Measurements from ENCODE around the gene TRMT10A. TPM values are rescaled to one million over a fixed set of nuclear protein-coding genes. Genes with fewer than 3 reads are reported as not detected.

TRMT10A gene
- total RNA-seq, 1 donor from 2014 or later = 5.6 TPM

GRCh38 chr4:99510721-99511120 lies 53.1 kb downstream of the TRMT10A start, which contains the start of gene C4orf17:
TSS of gene C4orf17 (plus strand) at chr4:99511021. CDS start at chr4:99513082, 2,061 bp downstream.
- TF ChIP-seq CTCF (IDR thresholded peaks at IDR 0.05; ENCODE audit: unreplicated experiment) = no peak
- H3K4me3 Mint-ChIP-seq (ENCODE audit: unreplicated experiment) = no peak within 1 kb of the TSS
- DNase-seq (ENCODE audit: low spot score) = no peak
- H3K4me1 Mint-ChIP-seq (ENCODE audit: unreplicated experiment) = peaks cover 5% of the 10 kb centered on the region
- no peaks in the 10 kb centered on the region for H3K27me3 Mint-ChIP-seq (ENCODE audit: unreplicated experiment)
- H3K27ac Mint-ChIP-seq (ENCODE audit: unreplicated experiment) = no peak within 1 kb of the TSS
- no peaks in the 10 kb centered on the region for H3K9me3 Mint-ChIP-seq (ENCODE audit: unreplicated experiment)
- no peaks in the 10 kb centered on the region for H3K36me3 Mint-ChIP-seq (ENCODE audit: low read depth, unreplicated experiment)

- no peak overlapping the region for H3K4me3 Mint-ChIP-seq (ENCODE audit: unreplicated experiment)
- no peaks in the 10 kb centered on the region for H3K36me3 Mint-ChIP-seq (ENCODE audit: low read depth, unreplicated experiment)
- H3K4me1 Mint-ChIP-seq (ENCODE audit: unreplicated experiment) = peaks cover under 1% of the 10 kb centered on the region
Observed at GRCh38 chr4:99507762-99508161, 56.1 kb downstream of the TRMT10A start.

GRCh38 chr4:99507349-99507748 lies 56.5 kb downstream of the TRMT10A start:
- no peak overlapping the region for H3K4me3 Mint-ChIP-seq (ENCODE audit: unreplicated experiment)
- TF ChIP-seq CTCF (IDR thresholded peaks at IDR 0.05; ENCODE audit: unreplicated experiment) = no peak
- H3K27ac Mint-ChIP-seq (ENCODE audit: unreplicated experiment) = no peak overlapping the region
- no peaks in the 10 kb centered on the region for H3K36me3 Mint-ChIP-seq (ENCODE audit: low read depth, unreplicated experiment)
- H3K27me3 Mint-ChIP-seq (ENCODE audit: unreplicated experiment) = peaks cover 3% of the 10 kb centered on the region
- no peaks in the 10 kb centered on the region for H3K9me3 Mint-ChIP-seq (ENCODE audit: unreplicated experiment)
- no peak for DNase-seq (ENCODE audit: low spot score)
- H3K4me1 Mint-ChIP-seq (ENCODE audit: unreplicated experiment) = no peaks in the 10 kb centered on the region

More at GRCh38 chr4:99507762-99508161, 56.1 kb downstream of the TRMT10A start:
- H3K27me3 Mint-ChIP-seq (ENCODE audit: unreplicated experiment) = peaks cover 3% of the 10 kb centered on the region
- H3K27ac Mint-ChIP-seq (ENCODE audit: unreplicated experiment) = no peak overlapping the region
- no peak for DNase-seq (ENCODE audit: low spot score)
- no peaks in the 10 kb centered on the region for H3K9me3 Mint-ChIP-seq (ENCODE audit: unreplicated experiment)
- no peak for TF ChIP-seq CTCF (IDR thresholded peaks at IDR 0.05; ENCODE audit: unreplicated experiment)

GRCh38 chr4:99506781-99507180 lies 57.1 kb downstream of the TRMT10A start:
- no peak for DNase-seq (ENCODE audit: low spot score)
- no peaks in the 10 kb centered on the region for H3K36me3 Mint-ChIP-seq (ENCODE audit: low read depth, unreplicated experiment)
- TF ChIP-seq CTCF (IDR thresholded peaks at IDR 0.05; ENCODE audit: unreplicated experiment) = no peak

GRCh38 chr4:99504804-99505502 lies 58.9 kb downstream of the TRMT10A start:
- no peak overlapping the region for H3K4me3 Mint-ChIP-seq (ENCODE audit: unreplicated experiment)
- peaks cover 3% of the 10 kb centered on the region for H3K27me3 Mint-ChIP-seq (ENCODE audit: unreplicated experiment)
- no peak for TF ChIP-seq CTCF (IDR thresholded peaks at IDR 0.05; ENCODE audit: unreplicated experiment)
- H3K36me3 Mint-ChIP-seq (ENCODE audit: low read depth, unreplicated experiment) = no peaks in the 10 kb centered on the region
- no peak overlapping the region for H3K27ac Mint-ChIP-seq (ENCODE audit: unreplicated experiment)
- H3K9me3 Mint-ChIP-seq (ENCODE audit: unreplicated experiment) = no peaks in the 10 kb centered on the region
- DNase-seq (ENCODE audit: low spot score) = no peak
- H3K4me1 Mint-ChIP-seq (ENCODE audit: unreplicated experiment) = no peaks in the 10 kb centered on the region

More at GRCh38 chr4:99506781-99507180, 57.1 kb downstream of the TRMT10A start:
- Mint-ChIP-seq H3K27me3 (ENCODE audit: unreplicated experiment) (peaks cover 3% of the 10 kb centered on the region), H3K4me3 (ENCODE audit: unreplicated experiment) (no peak overlapping the region), H3K9me3 (ENCODE audit: unreplicated experiment) (no peaks in the 10 kb centered on the region), H3K4me1 (ENCODE audit: unreplicated experiment) (no peaks in the 10 kb centered on the region), H3K27ac (ENCODE audit: unreplicated experiment) (no peak overlapping the region)
